HG03558 (cell line): Measurements from ENCODE around the gene ADGRD2.

Experiments used
- ATAC-seq: cut with Tn5 transposase; IDR thresholded peaks from one replicate; pipeline ENCODE4 v1.9.1; 2021; ENCODE audit warnings: moderate number of reproducible peaks; ENCODE audit not compliant: unreplicated experiment; ENCODE audit errors: extremely low read depth

ADGRD2 gene

GRCh38 chr9:124495126-124496074 lies 45.1 kb downstream of the ADGRD2 start:
- ATAC-seq, result no peak

GRCh38 chr9:124496075-124496449 lies 45.8 kb downstream of the ADGRD2 start:
- ATAC-seq, result no peak

GRCh38 chr9:124496463-124496862 lies 46.2 kb downstream of the ADGRD2 start:
- ATAC-seq, result no peak

- ATAC-seq, result no peak
Observed at GRCh38 chr9:124497441-124497840, 47.2 kb downstream of the ADGRD2 start.

- ATAC-seq, result no peak
Observed at GRCh38 chr9:124498040-124498439, 47.8 kb downstream of the ADGRD2 start.

- ATAC-seq, result no peak
Observed at GRCh38 chr9:124498499-124499146, 48.4 kb downstream of the ADGRD2 start.

- ATAC-seq, result no peak
Observed at GRCh38 chr9:124499216-124499615, 49.0 kb downstream of the ADGRD2 start.

- no peak for ATAC-seq
Observed at GRCh38 chr9:124500028-124500795, 50.0 kb downstream of the ADGRD2 start.

GRCh38 chr9:124500796-124501611 lies 50.8 kb downstream of the ADGRD2 start:
- ATAC-seq, result no peak

GRCh38 chr9:124501771-124502320 lies 51.6 kb downstream of the ADGRD2 start:
- ATAC-seq, result no peak

- ATAC-seq, result no peak
Observed at GRCh38 chr9:124502711-124503702, 52.8 kb downstream of the ADGRD2 start.

- ATAC-seq, result no peak
Observed at GRCh38 chr9:124503713-124504529, 53.7 kb downstream of the ADGRD2 start.

GRCh38 chr9:124504530-124505005 lies 54.3 kb downstream of the ADGRD2 start:
- no peak for ATAC-seq

- ATAC-seq, result no peak
Observed at GRCh38 chr9:124505006-124505900, 55.0 kb downstream of the ADGRD2 start.

GRCh38 chr9:124505901-124506346 lies 55.7 kb downstream of the ADGRD2 start:
- ATAC-seq, result no peak

GRCh38 chr9:124506433-124506832 lies 56.2 kb downstream of the ADGRD2 start:
- no peak for ATAC-seq
